K562 (cell line): ENCODE data around the gene MBNL1. TPM values are rescaled to one million over a fixed set of nuclear protein-coding genes. Genes with fewer than 3 reads are reported as not detected.

Experiments used
- CBX1 ChIP-seq: sonication (generic); IDR thresholded peaks from 2 replicates; pipeline ENCODE4 v1.6.1; 2016; ENCODE audit warnings: antibody characterized with exemption, low read depth, mild to moderate bottlenecking
- FOXJ2 ChIP-seq: fragments of 200-800 bp; sonication (Bioruptor generic); IDR thresholded peaks from 2 replicates; pipeline ENCODE4 v1.6.1; 2016; ENCODE audit warnings: missing genetic modification characterization, missing compliant biosample characterization
- FUS ChIP-seq: fragments of 200-400 bp; formaldehyde crosslinking; optimal IDR thresholded peaks from 2 replicates; pipeline ENCODE3; 2017; ENCODE audit warnings: low read depth, low read length
- MCM5 ChIP-seq: fragments of 450-650 bp; IDR thresholded peaks from 2 replicates; pipeline ENCODE4 v1.6.1; 2016; ENCODE audit warnings: low read depth
- MYC ChIP-seq, 2 experiments: fragments of 250-450 bp in 1 of 2; sonication (Bioruptor Pico) in 1 of 2; IDR thresholded peaks; 2 replicates each; pipeline versions ENCODE4 v1.5.1 to v1.6.1; 2012 to 2021; ENCODE audit warnings: low read depth in 2 of 2, borderline replicate concordance in 1 of 2, improper control_type of control experiment in 1 of 2, low read length in 1 of 2, mild to moderate bottlenecking in 1 of 2, moderate library complexity in 1 of 2
- STAG1 ChIP-seq: sonication (generic); formaldehyde crosslinking; IDR thresholded peaks from 2 replicates; pipeline ENCODE4 v1.5.0; 2020; ENCODE audit warnings: missing genetic modification reagents, borderline replicate concordance
- ZNF23 ChIP-seq: fragments of 250-450 bp; sonication (Bioruptor Pico); IDR thresholded peaks from 2 replicates; pipeline ENCODE4 v1.4.0; 2020; ENCODE audit warnings: mild to moderate bottlenecking
- ZNF445 ChIP-seq: fragments of 250-450 bp; sonication (Bioruptor Pico); IDR thresholded peaks from 2 replicates; pipeline ENCODE4 v1.4.0; 2020; ENCODE audit warnings: low read depth, mild to moderate bottlenecking, moderate library complexity
- polyA plus RNA-seq, 8 experiments: library from polyadenylated mRNA; depleted of rRNA in 4 of 8; stranded (reverse) in 5 of 8; unstranded in 3 of 8; fragments of >200 nt; fragmentation: Nextera tagmentation in 2 of 8; fragmentation: Illumina TruSeq in 1 of 8; extraction: Ambion mirVana in 2 of 8; extraction: Trizol in 1 of 8; gene quantifications; 2 replicates each; pipeline versions ENCODE4 v1.2.1 to v1.2.3, GENCODE V29; 2011 to 2014; ENCODE audit warnings: inconsistent platforms in 1 of 8, missing spikeins in 1 of 8
- total RNA-seq, 7 experiments: library from RNA; depleted of rRNA in 6 of 7; stranded (reverse); fragments of >200 nt in 6 of 7; fragmentation: Illumina TruSeq in 2 of 7; extraction: Trizol in 2 of 7; gene quantifications; 2 replicates each; pipeline versions ENCODE4 v1.2.1 to v1.2.3, GENCODE V29; 2011 to 2021; ENCODE audit warnings: low replicate concordance in 1 of 7
- TF ChIP-seq, protein P1 (sequence below): sonication (generic); formaldehyde crosslinking; IDR thresholded peaks from 2 replicates; pipeline ENCODE4 v1.4.0; 2020; ENCODE audit warnings: mild to moderate bottlenecking, missing genetic modification reagents
- TF ChIP-seq, protein P2 (sequence below): fragments of 450-650 bp; IDR thresholded peaks from 2 replicates; pipeline ENCODE4 v1.6.1; 2016; ENCODE audit warnings: missing biosample characterization, missing genetic modification characterization
- TF ChIP-seq, protein P3 (sequence below): sonication (generic); formaldehyde crosslinking; IDR thresholded peaks from 2 replicates; pipeline ENCODE4 v1.8.0; 2022; ENCODE audit warnings: mild to moderate bottlenecking, missing genetic modification reagents
- TF ChIP-seq, protein P4 (sequence below): fragments of 250-450 bp; sonication (Bioruptor Pico); IDR thresholded peaks from 2 replicates; pipeline ENCODE4 v1.9.0; 2021; ENCODE audit warnings: mild to moderate bottlenecking
- TF ChIP-seq, protein P5 (sequence below), 2 experiments: fragments of 450-650 bp; conservative IDR thresholded peaks; 2 replicates each; pipeline ENCODE4 v1.6.1; 2017; ENCODE audit warnings: mild to moderate bottlenecking in 2 of 2, moderate library complexity in 2 of 2
- TF ChIP-seq, protein P6 (sequence below): fragments of 250-450 bp; sonication (Bioruptor Pico); IDR thresholded peaks from 2 replicates; pipeline ENCODE4 v1.4.0; 2020; ENCODE audit warnings: mild to moderate bottlenecking, moderate library complexity, borderline replicate concordance
- TF ChIP-seq, protein P7 (sequence below), 2 experiments: fragments of 450-650 bp in 1 of 2; sonication (generic) in 1 of 2; formaldehyde crosslinking; conservative IDR thresholded peaks; 2 replicates each; pipeline versions ENCODE4 v1.4.0 to v1.8.1; 2020 to 2022; ENCODE audit warnings: mild to moderate bottlenecking in 1 of 2, missing genetic modification reagents in 1 of 2

The MBNL1 gene
- total and polyA plus RNA-seq, 9 of the 15 experiments (the other 6 are each of a cell fraction or from before 2014, with no cell fraction given), result 70.3 to 243 (median 220) TPM

DNA sequence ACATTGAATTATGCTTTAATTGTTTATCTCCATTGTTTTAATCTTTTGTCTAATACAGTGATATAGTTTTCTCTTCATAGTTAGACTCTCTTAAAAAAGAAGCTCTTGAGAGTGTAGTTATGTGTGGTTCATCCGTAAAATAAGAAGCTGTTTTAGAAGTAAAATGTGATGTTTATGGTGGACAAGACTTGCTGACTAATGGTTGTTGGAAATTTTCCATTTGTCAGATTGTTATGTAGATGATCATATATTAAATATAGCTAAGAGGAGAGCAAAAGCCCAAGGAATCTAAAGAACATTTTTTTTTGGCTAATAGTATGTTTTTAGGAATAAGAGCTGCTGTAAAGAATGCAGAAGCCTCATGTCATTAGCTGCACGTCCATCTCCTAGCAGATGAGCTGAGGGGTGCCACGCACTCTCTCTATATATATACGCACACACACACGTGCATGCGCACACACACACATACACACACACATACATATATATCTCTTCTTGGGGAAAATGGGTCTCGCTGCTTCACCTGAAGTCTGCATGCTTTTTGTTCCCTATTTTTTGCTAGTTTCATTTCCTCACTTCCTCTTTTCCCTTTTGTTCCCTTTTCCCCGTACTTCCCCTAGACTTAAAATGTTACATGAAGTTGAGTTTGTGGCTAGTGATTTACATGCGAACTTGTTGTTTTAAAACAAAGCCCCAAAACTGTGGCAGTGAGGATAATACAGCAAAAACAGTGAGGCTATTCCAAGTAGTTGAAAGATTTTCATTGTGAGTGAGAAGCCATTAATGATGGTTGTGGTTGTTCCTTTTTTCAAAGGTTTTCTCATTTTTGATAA is 107.8 kb downstream of the MBNL1 start (continued):
- TF ChIP-seq MYC (IDR thresholded peaks at IDR 0.05; ENCODE audit: low read depth, low read length), result peak; percentile 53; the same call in 1 of the 2 replicates
- TF ChIP-seq MYC (CRISPR knock-in tag; IDR thresholded peaks at IDR 0.05; ENCODE audit: borderline replicate concordance, low read depth), result no peak
- TF ChIP-seq, protein P1, sequence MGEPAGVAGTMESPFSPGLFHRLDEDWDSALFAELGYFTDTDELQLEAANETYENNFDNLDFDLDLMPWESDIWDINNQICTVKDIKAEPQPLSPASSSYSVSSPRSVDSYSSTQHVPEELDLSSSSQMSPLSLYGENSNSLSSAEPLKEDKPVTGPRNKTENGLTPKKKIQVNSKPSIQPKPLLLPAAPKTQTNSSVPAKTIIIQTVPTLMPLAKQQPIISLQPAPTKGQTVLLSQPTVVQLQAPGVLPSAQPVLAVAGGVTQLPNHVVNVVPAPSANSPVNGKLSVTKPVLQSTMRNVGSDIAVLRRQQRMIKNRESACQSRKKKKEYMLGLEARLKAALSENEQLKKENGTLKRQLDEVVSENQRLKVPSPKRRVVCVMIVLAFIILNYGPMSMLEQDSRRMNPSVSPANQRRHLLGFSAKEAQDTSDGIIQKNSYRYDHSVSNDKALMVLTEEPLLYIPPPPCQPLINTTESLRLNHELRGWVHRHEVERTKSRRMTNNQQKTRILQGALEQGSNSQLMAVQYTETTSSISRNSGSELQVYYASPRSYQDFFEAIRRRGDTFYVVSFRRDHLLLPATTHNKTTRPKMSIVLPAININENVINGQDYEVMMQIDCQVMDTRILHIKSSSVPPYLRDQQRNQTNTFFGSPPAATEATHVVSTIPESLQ (CRISPR knock-in tag), result no peak
- TF ChIP-seq, protein P2, sequence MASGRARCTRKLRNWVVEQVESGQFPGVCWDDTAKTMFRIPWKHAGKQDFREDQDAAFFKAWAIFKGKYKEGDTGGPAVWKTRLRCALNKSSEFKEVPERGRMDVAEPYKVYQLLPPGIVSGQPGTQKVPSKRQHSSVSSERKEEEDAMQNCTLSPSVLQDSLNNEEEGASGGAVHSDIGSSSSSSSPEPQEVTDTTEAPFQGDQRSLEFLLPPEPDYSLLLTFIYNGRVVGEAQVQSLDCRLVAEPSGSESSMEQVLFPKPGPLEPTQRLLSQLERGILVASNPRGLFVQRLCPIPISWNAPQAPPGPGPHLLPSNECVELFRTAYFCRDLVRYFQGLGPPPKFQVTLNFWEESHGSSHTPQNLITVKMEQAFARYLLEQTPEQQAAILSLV (tag), result no peak
- TF ChIP-seq, protein P3, sequence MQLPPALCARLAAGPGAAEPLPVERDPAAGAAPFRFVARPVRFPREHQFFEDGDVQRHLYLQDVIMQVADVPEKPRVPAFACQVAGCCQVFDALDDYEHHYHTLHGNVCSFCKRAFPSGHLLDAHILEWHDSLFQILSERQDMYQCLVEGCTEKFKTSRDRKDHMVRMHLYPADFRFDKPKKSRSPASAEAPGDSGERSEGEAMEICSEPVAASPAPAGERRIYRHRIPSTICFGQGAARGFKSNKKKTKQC, result no peak
- TF ChIP-seq MCM5, result no peak
- TF ChIP-seq, protein P4, sequence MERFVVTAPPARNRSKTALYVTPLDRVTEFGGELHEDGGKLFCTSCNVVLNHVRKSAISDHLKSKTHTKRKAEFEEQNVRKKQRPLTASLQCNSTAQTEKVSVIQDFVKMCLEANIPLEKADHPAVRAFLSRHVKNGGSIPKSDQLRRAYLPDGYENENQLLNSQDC (CRISPR knock-in tag), result no peak
- no peak for TF ChIP-seq FUS
- TF ChIP-seq ZNF23, result no peak
- TF ChIP-seq, protein P5, sequence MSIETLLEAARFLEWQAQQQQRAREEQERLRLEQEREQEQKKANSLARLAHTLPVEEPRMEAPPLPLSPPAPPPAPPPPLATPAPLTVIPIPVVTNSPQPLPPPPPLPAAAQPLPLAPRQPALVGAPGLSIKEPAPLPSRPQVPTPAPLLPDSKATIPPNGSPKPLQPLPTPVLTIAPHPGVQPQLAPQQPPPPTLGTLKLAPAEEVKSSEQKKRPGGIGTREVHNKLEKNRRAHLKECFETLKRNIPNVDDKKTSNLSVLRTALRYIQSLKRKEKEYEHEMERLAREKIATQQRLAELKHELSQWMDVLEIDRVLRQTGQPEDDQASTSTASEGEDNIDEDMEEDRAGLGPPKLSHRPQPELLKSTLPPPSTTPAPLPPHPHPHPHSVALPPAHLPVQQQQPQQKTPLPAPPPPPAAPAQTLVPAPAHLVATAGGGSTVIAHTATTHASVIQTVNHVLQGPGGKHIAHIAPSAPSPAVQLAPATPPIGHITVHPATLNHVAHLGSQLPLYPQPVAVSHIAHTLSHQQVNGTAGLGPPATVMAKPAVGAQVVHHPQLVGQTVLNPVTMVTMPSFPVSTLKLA (conservative IDR thresholded peaks at IDR 0.05), result peak; percentile 24 to 68; a peak in 2 of 4 replicates
- no peak for TF ChIP-seq CBX1
- TF ChIP-seq, protein P6, sequence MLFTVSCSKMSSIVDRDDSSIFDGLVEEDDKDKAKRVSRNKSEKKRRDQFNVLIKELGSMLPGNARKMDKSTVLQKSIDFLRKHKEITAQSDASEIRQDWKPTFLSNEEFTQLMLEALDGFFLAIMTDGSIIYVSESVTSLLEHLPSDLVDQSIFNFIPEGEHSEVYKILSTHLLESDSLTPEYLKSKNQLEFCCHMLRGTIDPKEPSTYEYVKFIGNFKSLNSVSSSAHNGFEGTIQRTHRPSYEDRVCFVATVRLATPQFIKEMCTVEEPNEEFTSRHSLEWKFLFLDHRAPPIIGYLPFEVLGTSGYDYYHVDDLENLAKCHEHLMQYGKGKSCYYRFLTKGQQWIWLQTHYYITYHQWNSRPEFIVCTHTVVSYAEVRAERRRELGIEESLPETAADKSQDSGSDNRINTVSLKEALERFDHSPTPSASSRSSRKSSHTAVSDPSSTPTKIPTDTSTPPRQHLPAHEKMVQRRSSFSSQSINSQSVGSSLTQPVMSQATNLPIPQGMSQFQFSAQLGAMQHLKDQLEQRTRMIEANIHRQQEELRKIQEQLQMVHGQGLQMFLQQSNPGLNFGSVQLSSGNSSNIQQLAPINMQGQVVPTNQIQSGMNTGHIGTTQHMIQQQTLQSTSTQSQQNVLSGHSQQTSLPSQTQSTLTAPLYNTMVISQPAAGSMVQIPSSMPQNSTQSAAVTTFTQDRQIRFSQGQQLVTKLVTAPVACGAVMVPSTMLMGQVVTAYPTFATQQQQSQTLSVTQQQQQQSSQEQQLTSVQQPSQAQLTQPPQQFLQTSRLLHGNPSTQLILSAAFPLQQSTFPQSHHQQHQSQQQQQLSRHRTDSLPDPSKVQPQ (CRISPR knock-in tag), result no peak
- TF ChIP-seq STAG1 (CRISPR knock-in tag), result no peak
- TF ChIP-seq ZNF445, result no peak
- TF ChIP-seq, protein P7, sequence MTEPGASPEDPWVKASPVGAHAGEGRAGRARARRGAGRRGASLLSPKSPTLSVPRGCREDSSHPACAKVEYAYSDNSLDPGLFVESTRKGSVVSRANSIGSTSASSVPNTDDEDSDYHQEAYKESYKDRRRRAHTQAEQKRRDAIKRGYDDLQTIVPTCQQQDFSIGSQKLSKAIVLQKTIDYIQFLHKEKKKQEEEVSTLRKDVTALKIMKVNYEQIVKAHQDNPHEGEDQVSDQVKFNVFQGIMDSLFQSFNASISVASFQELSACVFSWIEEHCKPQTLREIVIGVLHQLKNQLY (CRISPR knock-in tag; conservative IDR thresholded peaks at IDR 0.05), result no peak
- no peak for TF ChIP-seq FOXJ2 (tag)
